ENCODE results near the gene QPCTL. TPM values are rescaled to one million over a fixed set of nuclear protein-coding genes. Genes with fewer than 3 reads are reported as not detected.
A peak's percentile ranks its signal among the peaks of the same experiment; 100 is the strongest.
"Not testable (repeated sequence)": the region's sequence is repeated elsewhere in the genome, so short reads cannot be mapped to it uniquely, and the experiment has no call there.

Gene QPCTL
- total RNA-seq, 1 donor: 2.5 TPM

DNA sequence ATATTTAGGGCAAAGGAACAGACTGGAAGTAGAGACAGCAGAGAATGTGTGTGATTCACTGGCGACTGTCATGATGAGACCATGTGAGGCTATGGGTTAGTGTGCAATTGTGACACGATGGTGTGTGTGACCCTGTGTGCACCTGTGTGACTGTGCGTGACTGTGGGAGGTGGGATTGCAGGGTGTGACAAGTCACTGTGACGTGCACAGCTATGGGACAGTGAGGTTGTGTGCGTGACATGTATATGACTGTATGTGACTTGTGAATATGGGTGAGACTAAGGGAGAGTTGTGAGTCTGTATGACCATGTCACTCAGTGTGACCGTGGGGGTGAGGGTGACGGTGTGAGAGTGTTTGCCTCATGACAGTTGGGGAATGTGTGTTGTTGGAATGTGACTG, 27.9 kb upstream of the QPCTL start:
- peaks cover 17% of the 10 kb centered on the region for H3K27me3 ChIP-seq (ENCODE audit: insufficient read depth, low read length)
- peaks cover 22% of the 10 kb centered on the region for H3K4me1 ChIP-seq (ENCODE audit: insufficient read depth, low read length)
- no peak overlapping the region for H3K4me3 ChIP-seq (ENCODE audit: low read length)
- H3K9me3 ChIP-seq (ENCODE audit: low read depth, low read length): no peaks in the 10 kb centered on the region

DNA sequence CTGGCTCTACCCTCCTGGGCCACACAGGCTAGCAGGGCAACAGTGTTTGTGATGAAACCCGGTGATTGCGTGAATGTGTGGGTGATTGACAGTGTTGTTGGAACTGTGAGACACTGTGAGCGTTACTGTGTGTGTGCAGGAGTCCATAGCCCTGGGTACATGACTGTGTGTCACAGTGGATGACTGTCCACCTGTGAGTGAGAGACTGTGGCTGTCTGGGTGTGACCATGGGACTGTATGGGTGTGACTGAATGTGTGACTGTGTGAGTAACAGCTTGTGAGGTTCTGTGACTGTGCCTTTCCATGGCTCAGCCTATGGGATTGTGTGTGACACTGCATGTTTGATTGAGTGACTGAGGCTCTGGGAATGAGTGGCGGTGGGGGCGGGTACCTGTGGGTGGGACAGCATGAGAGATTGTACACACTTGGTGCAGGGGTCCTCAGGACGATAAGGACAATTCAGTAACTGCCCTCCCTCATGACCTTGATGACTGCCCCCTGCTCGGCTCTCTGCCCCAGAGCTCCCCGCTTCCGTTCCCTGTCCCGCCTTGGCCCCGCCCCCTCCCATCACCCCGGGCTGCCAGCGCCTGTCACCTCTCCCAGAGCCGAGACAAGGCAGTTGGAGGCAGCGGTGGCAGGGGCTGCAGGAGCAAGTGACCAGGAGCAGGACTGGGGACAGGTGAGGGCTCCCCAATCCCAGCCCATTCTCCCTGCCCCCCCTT, 24.7 kb upstream of the QPCTL start, which contains the start of gene GIPR:
TSS of gene GIPR (plus strand) at position 602 of the 722 bp plus-strand sequence. CDS start 1,300 bp downstream, outside the sequence.
- peaks cover 25% of the 10 kb centered on the region for H3K27me3 ChIP-seq (ENCODE audit: insufficient read depth, low read length)
- H3K4me3 ChIP-seq (ENCODE audit: low read length): peak within 1 kb of the TSS; percentile 34
- no peaks in the 10 kb centered on the region for H3K9me3 ChIP-seq (ENCODE audit: low read depth, low read length)
- peaks cover 40% of the 10 kb centered on the region for H3K4me1 ChIP-seq (ENCODE audit: insufficient read depth, low read length)

DNA sequence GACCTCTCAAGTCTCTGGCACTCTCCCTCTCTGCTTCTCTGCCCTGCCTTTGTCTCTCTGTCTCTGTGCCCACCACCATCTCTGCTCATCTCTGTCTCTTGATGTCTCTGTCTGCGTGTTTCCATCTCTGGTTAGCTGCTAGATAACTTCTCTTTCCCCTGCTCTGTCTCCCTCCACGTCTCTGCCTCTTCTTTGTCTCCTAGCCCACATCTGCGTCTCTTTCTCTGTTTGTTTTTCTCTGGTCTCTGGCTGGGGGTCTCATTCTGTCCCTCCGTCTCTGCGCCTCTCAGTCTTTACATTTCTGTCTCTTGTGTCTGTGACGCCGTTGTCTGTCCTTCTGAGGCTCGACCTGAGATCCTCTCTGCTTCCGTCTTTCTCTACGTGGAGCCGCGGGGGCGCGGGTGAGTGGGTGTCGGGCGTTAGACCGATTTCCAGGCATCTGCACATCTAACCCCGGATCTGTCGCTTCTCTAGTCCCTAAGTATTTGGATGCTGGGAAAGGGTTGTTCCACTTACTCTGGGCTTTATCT, 24.1 kb upstream of the QPCTL start:
- no peaks in the 10 kb centered on the region for H3K9me3 ChIP-seq (ENCODE audit: low read depth, low read length)
- H3K4me3 ChIP-seq (ENCODE audit: low read length): peak overlapping the region; percentile 34
- peaks cover 25% of the 10 kb centered on the region for H3K27me3 ChIP-seq (ENCODE audit: insufficient read depth, low read length)
- peaks cover 40% of the 10 kb centered on the region for H3K4me1 ChIP-seq (ENCODE audit: insufficient read depth, low read length)

- H3K4me3 ChIP-seq (ENCODE audit: low read length): no peak overlapping the region
- peaks cover 43% of the 10 kb centered on the region for H3K4me1 ChIP-seq (ENCODE audit: insufficient read depth, low read length)
- H3K9me3 ChIP-seq (ENCODE audit: low read depth, low read length): no peaks in the 10 kb centered on the region
- H3K27me3 ChIP-seq (ENCODE audit: insufficient read depth, low read length): peaks cover 25% of the 10 kb centered on the region
Observed at GRCh38 chr19:45670670-45671453, 21.6 kb upstream of the QPCTL start.

DNA sequence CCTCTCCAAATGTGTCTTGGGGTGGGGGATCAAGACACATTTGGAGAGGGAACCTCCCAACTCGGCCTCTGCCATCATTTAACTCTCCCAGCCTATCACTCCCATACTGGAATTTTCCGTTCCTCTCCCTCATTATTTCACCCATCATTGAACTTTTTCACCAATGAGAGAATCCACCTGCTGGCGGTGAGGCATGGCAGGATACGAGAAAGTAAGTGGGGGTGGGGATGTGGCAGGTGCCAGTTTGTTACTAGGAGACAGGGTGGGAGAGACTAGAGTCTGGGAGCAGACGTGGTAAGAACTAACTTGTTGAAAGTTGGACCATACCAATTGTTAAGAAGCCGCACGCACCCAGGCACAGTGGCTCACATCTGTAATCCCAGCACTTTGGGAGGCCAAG, 17.5 kb upstream of the QPCTL start:
- no peaks in the 10 kb centered on the region for H3K9me3 ChIP-seq (ENCODE audit: low read depth, low read length)
- H3K4me1 ChIP-seq (ENCODE audit: insufficient read depth, low read length): peaks cover 40% of the 10 kb centered on the region
- H3K27me3 ChIP-seq (ENCODE audit: insufficient read depth, low read length): peaks cover 27% of the 10 kb centered on the region
- H3K4me3 ChIP-seq (ENCODE audit: low read length): no peak overlapping the region

GRCh38 chr19:45676851-45677263, 15.6 kb upstream of the QPCTL start:
- Histone ChIP-seq H3K27me3 (ENCODE audit: insufficient read depth, low read length) (peaks cover 19% of the 10 kb centered on the region), H3K4me1 (ENCODE audit: insufficient read depth, low read length) (peaks cover 37% of the 10 kb centered on the region), H3K9me3 (ENCODE audit: low read depth, low read length) (no peaks in the 10 kb centered on the region), H3K4me3 (ENCODE audit: low read length) (no peak overlapping the region)

GRCh38 chr19:45677351-45678230, 14.9 kb upstream of the QPCTL start:
- peaks cover 19% of the 10 kb centered on the region for H3K27me3 ChIP-seq (ENCODE audit: insufficient read depth, low read length)
- no peak overlapping the region for H3K4me3 ChIP-seq (ENCODE audit: low read length)
- no peaks in the 10 kb centered on the region for H3K9me3 ChIP-seq (ENCODE audit: low read depth, low read length)
- H3K4me1 ChIP-seq (ENCODE audit: insufficient read depth, low read length): peaks cover 39% of the 10 kb centered on the region

GRCh38 chr19:45681391-45682015, 11.0 kb upstream of the QPCTL start:
- H3K27me3 ChIP-seq (ENCODE audit: insufficient read depth, low read length): peaks cover 19% of the 10 kb centered on the region
- H3K4me1 ChIP-seq (ENCODE audit: insufficient read depth, low read length): peaks cover 30% of the 10 kb centered on the region
- H3K9me3 ChIP-seq (ENCODE audit: low read depth, low read length): no peaks in the 10 kb centered on the region
- H3K4me3 ChIP-seq (ENCODE audit: low read length): peak overlapping the region; percentile 14

GRCh38 chr19:45682117-45682516, 10.3 kb upstream of the QPCTL start:
- H3K4me3 ChIP-seq (ENCODE audit: low read length): no peak overlapping the region
- H3K27me3 ChIP-seq (ENCODE audit: insufficient read depth, low read length): peaks cover 15% of the 10 kb centered on the region
- peaks cover 25% of the 10 kb centered on the region for H3K4me1 ChIP-seq (ENCODE audit: insufficient read depth, low read length)

DNA sequence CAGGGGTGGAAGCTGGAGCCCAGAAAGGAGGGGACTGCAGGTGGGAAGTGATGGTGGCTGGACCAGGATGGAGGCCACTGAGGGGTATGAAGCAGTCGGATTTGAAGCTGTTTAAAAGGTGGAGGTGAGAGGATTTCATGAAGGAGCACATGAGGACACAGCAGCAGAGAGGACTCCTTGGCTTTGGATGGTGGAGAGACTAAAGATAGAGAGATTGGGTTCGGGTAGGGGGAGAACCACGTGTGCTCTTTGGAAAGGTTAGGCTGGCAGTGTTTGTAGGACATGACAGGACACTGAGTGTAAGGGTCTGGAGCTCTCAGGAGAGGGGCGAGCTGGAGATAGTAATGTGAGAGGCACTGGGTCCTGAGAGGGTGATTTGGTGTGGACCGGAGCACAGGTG, 9.6 kb upstream of the QPCTL start:
- Histone ChIP-seq H3K9me3 (ENCODE audit: low read depth, low read length) (no peaks in the 10 kb centered on the region), H3K4me1 (ENCODE audit: insufficient read depth, low read length) (peaks cover 17% of the 10 kb centered on the region), H3K27me3 (ENCODE audit: insufficient read depth, low read length) (peaks cover 10% of the 10 kb centered on the region), H3K4me3 (ENCODE audit: low read length) (no peak overlapping the region)

More at GRCh38 chr19:45682117-45682516, 10.3 kb upstream of the QPCTL start:
- no peaks in the 10 kb centered on the region for H3K9me3 ChIP-seq (ENCODE audit: low read depth, low read length)

GRCh38 chr19:45685045-45685444, 7.4 kb upstream of the QPCTL start:
- not testable (repeated sequence) for H3K9me3 ChIP-seq (ENCODE audit: low read depth, low read length); H3K4me3 ChIP-seq (ENCODE audit: low read length); H3K27me3 ChIP-seq (ENCODE audit: insufficient read depth, low read length)
- peaks cover 14% of the 10 kb centered on the region for H3K4me1 ChIP-seq (ENCODE audit: insufficient read depth, low read length)

- peaks cover 12% of the 10 kb centered on the region for H3K4me1 ChIP-seq (ENCODE audit: insufficient read depth, low read length)
- no peaks in the 10 kb centered on the region for H3K9me3 ChIP-seq (ENCODE audit: low read depth, low read length)
- no peak overlapping the region for H3K4me3 ChIP-seq (ENCODE audit: low read length)
- no peaks in the 10 kb centered on the region for H3K27me3 ChIP-seq (ENCODE audit: insufficient read depth, low read length)
Observed at GRCh38 chr19:45687599-45687998, 4.9 kb upstream of the QPCTL start.

DNA sequence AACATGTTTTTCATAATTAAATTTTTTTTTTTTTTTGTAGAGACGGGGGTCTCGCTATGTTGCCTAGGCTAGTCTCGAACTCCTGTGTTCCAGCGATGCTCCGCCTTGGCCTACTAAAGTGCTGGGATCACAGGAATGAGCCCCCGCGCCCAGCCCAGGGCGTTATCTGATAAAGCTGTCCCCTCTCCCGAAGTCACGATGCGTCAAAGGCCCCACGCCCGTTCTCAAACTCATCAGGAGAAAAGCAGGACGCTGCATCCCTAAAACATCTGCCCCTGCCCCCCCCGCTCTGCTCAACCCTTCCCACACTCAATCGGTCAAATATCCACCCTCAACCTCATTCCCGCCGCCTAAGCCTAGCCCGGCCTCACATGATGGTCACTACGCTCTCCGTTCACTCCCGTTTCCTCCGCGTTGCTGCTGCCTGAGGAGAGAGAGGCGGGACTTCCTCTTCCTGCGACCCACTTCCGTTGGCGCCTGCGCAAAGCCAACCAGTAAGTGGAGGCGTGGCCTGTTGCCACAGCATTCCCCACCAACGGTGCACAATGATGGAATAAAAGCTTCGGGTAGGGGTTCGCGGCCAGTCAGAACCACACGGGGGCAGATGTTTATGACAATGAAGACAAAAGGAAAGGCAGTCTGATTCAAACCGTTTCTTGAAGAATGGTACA, 815 bp upstream of the QPCTL start, which contains the start of gene SNRPD2:
TSS of gene SNRPD2 (minus strand) at position 438 of the 671 bp plus-strand sequence. CDS start at position 373, 65 bp downstream.
- no peaks in the 10 kb centered on the region for H3K27me3 ChIP-seq (ENCODE audit: insufficient read depth, low read length)
- no peaks in the 10 kb centered on the region for H3K9me3 ChIP-seq (ENCODE audit: low read depth, low read length)
- H3K4me1 ChIP-seq (ENCODE audit: insufficient read depth, low read length): peaks cover 22% of the 10 kb centered on the region
- peak within 1 kb of the TSS; percentile 67 for H3K4me3 ChIP-seq (ENCODE audit: low read length)
